ENCODE data around the gene RPH3AL.
"Not testable (repeated sequence)": the region's sequence is repeated elsewhere in the genome, so short reads cannot be mapped to it uniquely, and the experiment has no call there.

The RPH3AL gene

GRCh38 chr17:185445-186138 is 167.0 kb downstream of the RPH3AL start:
- in situ Hi-C loops (cut with MboI; ENCODE audit: low sequenced_read_pairs) = no loop called here

- in situ Hi-C loops (cut with MboI; ENCODE audit: low sequenced_read_pairs) = no loop called here
These were observed 169.6 kb downstream of the RPH3AL start for GRCh38 chr17:183021-183420.

DNA sequence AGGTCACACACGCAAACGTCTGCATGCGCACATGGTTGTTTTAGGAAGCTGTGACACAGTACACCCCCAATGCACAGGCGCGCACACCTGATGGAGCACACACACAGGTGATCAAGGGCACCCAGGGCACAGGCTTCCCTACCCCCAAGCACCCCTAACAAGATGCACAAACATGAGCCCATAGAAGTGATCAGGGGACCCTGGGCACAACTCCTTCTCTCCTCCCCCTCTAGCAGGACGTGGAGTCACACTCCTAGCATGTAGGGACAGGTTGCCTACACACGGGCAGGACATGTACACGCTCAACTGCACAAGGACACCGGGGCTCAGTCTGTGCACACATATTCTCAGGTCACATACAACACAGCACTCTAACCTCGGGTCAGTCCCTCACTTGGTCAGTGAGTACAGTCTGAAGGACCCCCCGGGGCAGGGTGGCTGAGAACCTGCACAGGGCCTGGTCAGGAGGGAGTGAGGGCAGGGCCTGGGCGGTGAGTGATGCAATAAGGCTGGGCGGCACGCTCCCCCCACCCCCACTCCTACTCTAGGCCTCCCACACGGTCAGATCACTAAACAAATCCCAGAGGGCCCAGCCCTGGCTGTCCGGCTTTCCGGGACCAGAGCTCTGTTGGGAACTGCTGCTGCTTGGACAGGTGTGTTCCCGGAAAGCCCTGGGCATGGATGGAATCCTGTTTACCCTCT is 170.4 kb downstream of the RPH3AL start:
- in situ Hi-C loops (cut with MboI; ENCODE audit: low sequenced_read_pairs) = no loop called here

- in situ Hi-C loops (cut with MboI; ENCODE audit: low sequenced_read_pairs) = no loop called here
These were observed 171.2 kb downstream of the RPH3AL start, which contains the start of gene DOC2B for GRCh38 chr17:181245-182049. Gene DOC2B, minus strand, starts transcription at chr17:181650. Its CDS starts 171 bp downstream, at chr17:181479.

DNA sequence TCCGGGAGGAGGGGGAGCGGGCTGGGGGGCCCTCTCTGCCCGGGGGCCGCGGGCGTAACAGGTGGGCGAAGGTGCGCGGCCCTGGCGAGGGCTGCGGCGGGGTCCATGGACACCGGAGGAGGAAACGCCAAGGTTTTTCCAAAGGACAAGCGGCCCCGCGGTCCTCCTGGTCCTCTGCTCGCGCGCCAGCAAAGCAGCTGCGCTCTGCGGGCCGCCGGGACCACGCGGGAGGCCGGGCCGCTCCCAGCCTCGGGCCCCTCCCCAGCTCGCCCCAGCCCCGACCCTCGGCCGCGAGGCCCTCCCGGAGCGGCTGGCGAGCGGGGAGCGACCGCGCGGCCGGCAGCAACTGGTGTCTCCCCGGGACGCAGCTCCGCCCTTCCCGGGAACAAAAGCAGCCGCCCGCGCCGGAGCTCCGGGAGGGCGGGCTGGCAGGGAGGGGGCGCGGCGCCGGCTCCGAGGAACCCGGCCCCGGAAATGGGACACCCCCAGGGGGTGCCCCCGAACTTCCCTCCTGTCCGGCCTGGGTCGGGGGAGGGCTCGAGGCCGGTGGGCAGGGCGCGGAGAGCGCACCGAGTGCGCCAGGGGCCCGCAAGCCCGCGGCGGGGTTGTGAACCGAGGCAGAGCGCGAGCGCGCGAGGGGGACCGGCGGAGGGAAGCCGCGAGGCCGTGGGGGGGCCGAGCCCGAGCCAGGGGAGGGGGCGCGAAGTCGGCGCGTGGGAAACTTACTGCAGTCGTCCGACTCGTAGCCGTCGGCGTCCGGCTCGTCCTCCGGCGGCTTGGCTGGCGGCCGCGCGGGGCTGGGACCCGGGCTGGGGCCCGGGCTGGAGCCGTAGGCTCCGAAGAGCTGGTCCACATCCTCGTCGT is 172.0 kb downstream of the RPH3AL start:
- in situ Hi-C loops (cut with MboI; ENCODE audit: low sequenced_read_pairs) = no loop called here

DNA sequence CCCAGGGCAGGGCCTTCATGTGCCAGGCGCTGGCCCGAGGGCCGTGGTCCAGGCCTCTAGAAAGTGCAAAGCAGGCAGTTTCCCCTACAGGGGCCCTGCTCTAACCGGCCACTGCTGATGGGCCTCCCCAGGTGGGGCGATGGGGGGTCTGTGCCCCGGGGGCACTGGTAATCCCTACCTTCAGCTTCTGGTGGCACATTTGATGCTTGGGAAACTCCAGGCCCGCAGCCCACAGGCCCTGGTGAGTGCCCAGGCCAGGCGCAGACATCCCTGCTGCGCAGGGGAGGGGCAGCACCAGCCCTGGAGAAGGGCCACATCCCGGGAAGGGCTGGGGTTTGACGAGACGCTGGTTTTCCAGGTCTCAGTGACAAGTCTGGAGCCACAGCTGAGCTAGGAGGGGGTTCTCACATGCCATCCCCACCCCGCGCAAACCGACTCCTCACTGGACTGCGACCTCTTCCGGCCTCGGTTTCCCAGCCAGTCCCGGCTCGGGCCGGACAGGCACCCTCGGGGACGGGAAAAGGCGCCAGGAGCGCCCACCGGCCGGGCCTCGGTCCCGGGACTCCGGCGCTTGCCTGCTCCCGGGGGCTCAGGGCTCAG is 172.7 kb downstream of the RPH3AL start:
- in situ Hi-C loops (cut with MboI; ENCODE audit: low sequenced_read_pairs) = no loop called here

DNA sequence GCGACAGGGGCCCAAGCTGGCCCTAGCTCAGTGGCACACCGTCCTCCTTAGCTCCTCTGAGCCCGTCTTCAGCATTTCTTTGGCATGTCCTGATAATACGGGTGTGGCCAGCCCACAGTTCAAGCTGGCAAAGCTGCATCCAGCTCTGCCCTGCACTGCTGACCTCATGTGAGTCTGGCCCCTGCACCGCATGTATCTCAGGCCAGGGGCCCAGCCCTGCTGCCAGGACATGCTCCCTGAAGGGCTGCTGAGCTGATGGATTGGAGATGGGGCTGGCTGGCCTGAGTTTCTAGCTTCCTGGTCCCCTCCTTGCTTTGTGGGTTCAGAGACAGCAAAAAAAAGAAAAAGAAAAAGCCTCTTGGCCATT is 173.6 kb downstream of the RPH3AL start:
- in situ Hi-C loops (cut with MboI; ENCODE audit: low sequenced_read_pairs) = no loop called here

DNA sequence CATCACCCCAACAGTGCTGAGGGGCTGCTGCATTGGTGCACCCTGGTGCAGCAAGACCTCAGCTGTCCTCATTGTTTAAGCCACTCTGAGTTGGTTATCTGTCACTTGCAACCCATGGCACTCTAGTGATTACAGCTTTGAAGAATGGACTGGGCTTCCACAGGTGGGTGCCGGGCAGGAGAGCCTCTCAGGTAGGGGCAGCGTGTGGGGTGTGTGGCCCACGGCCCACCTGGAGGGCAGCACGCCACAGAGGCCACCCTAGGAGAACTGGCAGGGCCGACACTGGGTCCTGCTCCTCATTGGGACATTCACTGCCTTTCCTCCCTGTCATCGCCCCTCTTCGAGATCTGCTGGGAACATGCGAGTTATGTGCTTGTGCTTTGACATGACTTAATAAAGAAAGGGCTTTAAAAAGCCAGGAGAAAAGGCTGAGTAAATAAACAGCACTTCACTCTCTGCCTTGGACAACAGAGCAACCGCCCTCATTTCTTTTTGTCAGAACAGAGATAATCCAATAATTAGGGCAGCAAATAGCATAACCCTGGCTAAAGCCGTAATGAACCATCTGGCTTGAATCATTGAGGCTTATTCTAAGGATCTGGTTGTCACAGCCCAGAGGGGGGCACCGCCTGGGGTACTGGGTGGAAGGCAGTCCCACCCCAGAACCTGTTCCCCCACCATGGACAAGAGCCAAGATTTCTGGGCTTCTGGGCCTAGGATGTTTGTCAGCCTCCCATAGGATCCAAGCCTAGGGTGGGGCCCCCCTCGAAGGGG is 174.1 kb downstream of the RPH3AL start:
- in situ Hi-C loops (cut with MboI; ENCODE audit: low sequenced_read_pairs) = no loop called here

DNA sequence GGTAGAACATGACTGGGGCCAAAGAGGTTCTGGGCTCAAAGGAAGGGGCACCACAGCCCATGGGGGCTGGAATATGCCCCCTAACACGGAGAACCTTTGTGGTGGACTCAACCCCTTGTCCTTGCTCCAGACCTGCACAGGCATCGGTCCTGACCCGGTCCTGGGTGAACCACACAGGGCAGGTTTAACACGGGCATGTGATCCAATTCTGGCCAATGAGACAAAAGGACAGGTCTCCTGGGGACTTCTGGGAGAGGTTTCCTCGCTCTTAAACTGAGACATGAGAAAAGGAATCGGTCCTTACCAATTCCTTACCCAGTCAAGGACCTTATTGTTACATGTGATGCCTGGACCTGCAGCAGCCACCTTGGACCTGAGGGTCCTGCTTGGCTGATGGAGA is 174.8 kb downstream of the RPH3AL start:
- in situ Hi-C loops (cut with MboI; ENCODE audit: low sequenced_read_pairs) = no loop called here

GRCh38 chr17:177155-177554 is 175.5 kb downstream of the RPH3AL start:
- in situ Hi-C loops (cut with MboI; ENCODE audit: low sequenced_read_pairs) = no loop called here

- in situ Hi-C loops (cut with MboI; ENCODE audit: low sequenced_read_pairs) = no loop called here
These were observed 179.3 kb downstream of the RPH3AL start for GRCh38 chr17:173166-173911.

GRCh38 chr17:172401-172800 is 180.2 kb downstream of the RPH3AL start:
- in situ Hi-C loops (cut with MboI; ENCODE audit: low sequenced_read_pairs) = no loop called here

DNA sequence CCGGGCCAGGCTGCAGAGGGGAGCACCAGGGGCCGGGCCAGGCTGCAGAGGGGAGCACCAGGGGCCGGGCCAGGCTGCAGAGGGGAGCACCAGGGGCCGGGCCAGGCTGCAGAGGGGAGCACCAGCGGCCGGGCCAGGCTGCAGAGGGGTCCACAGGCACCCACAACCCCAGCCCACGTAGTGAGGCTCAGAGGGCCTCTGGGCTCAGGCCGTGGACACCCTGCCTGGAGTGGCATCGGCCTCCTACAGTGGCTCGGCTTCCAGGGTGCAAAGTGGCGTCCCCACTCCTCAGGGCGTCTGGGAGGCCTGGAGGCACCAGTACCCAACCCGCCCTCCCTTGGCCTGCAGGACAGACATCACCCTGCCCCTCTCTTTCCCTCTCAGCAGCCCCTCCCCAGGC is 180.7 kb downstream of the RPH3AL start:
- in situ Hi-C loops (cut with MboI; ENCODE audit: low sequenced_read_pairs) = no loop called here

DNA sequence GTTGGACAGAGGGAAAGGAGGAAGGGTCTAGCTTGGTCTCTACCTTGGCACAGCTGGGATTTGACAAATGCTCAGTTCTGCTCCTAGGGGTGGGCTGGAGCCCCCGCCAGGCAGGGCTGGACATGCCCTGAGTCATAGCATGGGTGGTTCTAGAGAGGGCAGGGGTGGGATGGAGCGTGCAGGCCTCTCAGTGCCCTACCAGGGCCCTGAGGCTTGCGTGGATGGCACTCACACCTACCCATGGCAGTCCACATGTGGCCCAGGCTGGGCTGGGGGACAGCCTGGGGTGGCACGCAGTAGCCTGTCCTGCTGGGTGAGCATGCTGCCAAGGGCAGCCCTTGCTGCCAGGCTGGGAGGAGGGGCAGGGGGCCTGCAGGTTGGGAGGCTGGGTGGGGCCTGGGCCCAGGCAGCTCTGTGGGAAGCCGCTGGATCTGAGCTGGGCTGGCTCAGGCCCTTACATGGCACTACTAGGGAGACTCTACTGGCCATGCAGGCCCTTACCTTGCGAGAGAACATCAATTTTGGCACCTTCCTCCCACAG is 182.4 kb downstream of the RPH3AL start:
- in situ Hi-C loops (cut with MboI; ENCODE audit: low sequenced_read_pairs) = no loop called here

DNA sequence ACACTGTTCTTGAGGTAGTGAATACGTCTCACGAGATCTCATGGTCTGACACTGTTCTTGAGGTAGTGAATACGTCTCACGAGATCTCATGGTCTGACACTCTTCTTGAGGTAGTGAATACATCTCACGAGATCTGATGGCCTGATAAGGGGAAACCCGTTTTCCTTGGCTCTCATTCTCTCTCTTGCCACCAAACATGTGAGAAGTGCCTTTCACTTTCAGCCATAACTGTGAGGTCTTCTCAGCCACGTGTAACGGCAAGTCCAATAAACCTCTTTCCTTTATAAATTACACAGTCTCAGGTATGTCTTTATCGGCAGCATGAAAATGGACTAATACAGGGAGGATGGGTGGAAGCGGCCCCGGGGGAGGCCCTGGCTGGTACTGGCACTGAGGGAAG is 184.0 kb downstream of the RPH3AL start:
- in situ Hi-C loops (cut with MboI; ENCODE audit: low sequenced_read_pairs) = not testable (repeated sequence)

DNA sequence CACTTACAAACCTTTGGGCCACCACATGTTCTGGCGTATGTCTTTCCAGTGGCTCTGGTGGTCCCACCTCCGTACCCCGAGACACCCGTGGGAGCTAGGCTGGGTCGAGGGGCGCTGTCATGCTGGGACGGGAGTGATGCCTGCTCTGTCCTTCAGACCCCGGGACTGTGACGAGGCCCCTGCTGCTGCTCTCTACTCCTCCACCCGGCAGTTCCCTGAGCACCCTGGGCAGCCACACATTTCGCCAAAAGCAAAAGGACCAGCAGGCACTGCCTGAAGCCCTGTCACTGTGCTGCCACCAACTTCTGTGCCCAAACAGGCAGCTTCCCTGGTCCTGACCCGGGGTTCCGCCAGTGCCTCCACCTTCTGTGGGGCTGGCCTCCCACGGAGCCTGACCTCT is 186.7 kb downstream of the RPH3AL start:
- in situ Hi-C loops (cut with MboI; ENCODE audit: low sequenced_read_pairs) = no loop called here

DNA sequence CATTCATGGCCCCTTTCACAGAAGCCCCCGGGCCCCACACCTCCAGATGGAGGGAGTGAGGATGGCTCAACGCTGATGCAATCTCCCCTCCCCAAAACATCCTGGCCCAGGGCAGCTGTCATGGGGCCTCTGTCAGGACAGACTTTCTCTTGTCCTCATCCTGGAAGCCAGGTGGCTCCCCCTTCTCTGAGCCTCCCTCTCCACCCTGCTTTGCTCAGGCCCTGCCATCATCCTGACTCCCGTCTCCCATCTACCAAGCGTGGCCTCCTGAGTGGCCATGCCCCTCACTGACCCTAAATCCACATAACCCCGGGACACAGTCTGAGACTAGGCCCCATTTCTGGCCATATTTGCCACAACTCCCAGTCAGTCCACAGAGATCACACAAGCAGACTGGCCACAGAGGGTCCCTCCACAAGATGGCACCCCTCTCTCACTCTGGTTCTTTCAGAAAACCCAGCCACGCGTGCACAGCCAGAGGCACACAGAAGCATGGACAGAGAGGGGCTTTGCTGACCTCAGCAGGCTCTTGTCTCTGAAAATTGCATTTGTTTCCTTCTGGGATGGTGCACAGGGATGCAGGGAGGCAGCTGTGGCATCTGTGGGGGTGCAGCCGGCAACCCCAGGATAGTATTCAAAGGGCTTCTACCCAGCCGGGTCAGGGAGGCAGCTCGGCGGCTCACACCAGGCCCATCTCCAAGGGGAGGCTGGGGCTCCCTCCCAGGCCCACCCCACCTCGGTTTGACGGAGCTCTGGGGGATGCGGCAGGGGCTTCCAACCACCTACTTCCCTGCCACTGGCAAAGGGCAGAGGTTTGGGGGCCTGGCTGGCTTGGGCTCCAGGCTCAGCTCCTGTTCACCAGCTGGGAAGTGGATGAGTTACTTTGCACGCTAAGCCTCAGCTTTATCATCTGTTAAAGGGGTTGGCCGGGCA is 188.0 kb downstream of the RPH3AL start:
- in situ Hi-C loops (cut with MboI; ENCODE audit: low sequenced_read_pairs) = no loop called here

Measured in hTERT RPE-1 (cell line).